Heart right ventricle (tissue), 16 donors: ENCODE results near the gene PLCH1. TPM values are rescaled to one million over a fixed set of nuclear protein-coding genes. Genes with fewer than 3 reads are reported as not detected.

Source experiments
- ATAC-seq, 8 donors: fragments of 200-7000 bp; cut with Tn5 transposase; one replicate each; pipeline ENCODE4 v1.9.1; 2020; ENCODE audit warnings: mild to moderate bottlenecking in 8 of 8, moderate library complexity in 8 of 8, moderate number of reproducible peaks in 1 of 8
- DNase-seq, 2 donors: peaks; one replicate each; pipeline ENCODE4 v3.0.0-alpha.2; 2020
- H3K27ac ChIP-seq, 10 donors: fragments of 200-600 bp; sonication (generic) in 2 of 10; one replicate each; pipeline versions ENCODE4 v1.5.0 to v1.8.0; 2020 to 2022; ENCODE audit warnings: mild to moderate bottlenecking in 3 of 10
- H3K27me3 ChIP-seq, 7 donors: fragments of 200-600 bp; one replicate each; pipeline ENCODE4 v1.8.0; 2021 to 2022; ENCODE audit warnings: mild to moderate bottlenecking in 2 of 7
- H3K36me3 ChIP-seq, 9 donors: fragments of 200-600 bp; sonication (generic) in 1 of 9; one replicate each; pipeline versions ENCODE4 v1.5.0 to v1.8.0; 2020 to 2022; ENCODE audit warnings: mild to moderate bottlenecking in 2 of 9
- H3K4me1 ChIP-seq, 9 donors: fragments of 200-600 bp; sonication (generic) in 1 of 9; one replicate each; pipeline versions ENCODE4 v1.5.0 to v1.8.0; 2020 to 2022; ENCODE audit warnings: mild to moderate bottlenecking in 4 of 9
- H3K4me3 ChIP-seq, 10 donors: fragments of 200-600 bp; sonication (generic) in 2 of 10; one replicate each; pipeline versions ENCODE4 v1.5.0 to v1.8.0; 2020 to 2022; ENCODE audit warnings: mild to moderate bottlenecking in 7 of 10, moderate library complexity in 2 of 10
- H3K9me3 ChIP-seq, 11 donors: fragments of 200-600 bp in 10 of 11; sonication (generic) in 2 of 11; one replicate each; pipeline versions ENCODE4 v1.5.0 to v1.8.0; 2013 to 2022; ENCODE audit warnings: mild to moderate bottlenecking in 2 of 11, control low read depth in 1 of 11, moderate library complexity in 1 of 11
- WGBS, 2 donors: extraction: QIAGEN DNeasy Blood & Tissue Kit; methylation state at CpG; one replicate each; pipeline ENCODE4 v1.1.7; 2013; ENCODE audit warnings: inconsistent platforms in 1 of 2; 5-methylcytosine and 5-hydroxymethylcytosine counted together
- intact Hi-C, 10 donors: fragments of 100-400 bp; cut with DNase I; formaldehyde crosslinking; loops; one replicate each; pipeline versions ENCODE4 v1.11.1 to v1.14.2; 2022
- polyA plus RNA-seq, 2 donors: library from polyadenylated mRNA; stranded (reverse); fragments of 200-250 nt; gene quantifications; one replicate each; pipeline ENCODE4 v1.2.3, GENCODE V29; 2013
- total RNA-seq, 10 donors: library from RNA; stranded (reverse); fragmentation: NEBNext Ultra II Directional in 3 of 10; extraction: Animal tissue kit (Norgen Biotek cat#: 25700) in 3 of 10; gene quantifications; one replicate each; pipeline versions ENCODE4 v1.2.1 to v1.2.4, GENCODE V29; 2021 to 2023
- TF ChIP-seq, protein P1 (sequence below), 9 donors: fragments of 200-600 bp; sonication (generic) in 2 of 9; IDR thresholded peaks; one replicate each; pipeline versions ENCODE4 v1.5.0 to v1.8.0; 2021 to 2022; ENCODE audit warnings: antibody characterized with exemption in 9 of 9, mild to moderate bottlenecking in 5 of 9, moderate library complexity in 1 of 9
- donor health status: Arrhythmogenic right ventricular cardiomyopathy.
- donor health status: ischemic (EF 13 %, LVEDD 7.1; RV severe dilation, severe dysfunction).
- donor health status: healthy with polysubstance abuse.
- donor health status: DM: no; HTN: yes; CAD: no.
- donor health status: DM: no; HTN: no; CAD: no.
- donor health status: ischemic (EF 25% LVEDD 6.9; RV normal size, moderate dysfunction).
- donor health status: ischemic (EF 25% LVEDD 5.7; RV mildly dilated, moderate dysfunction).
- donor health status: healthy.
- donor health status: DM: yes; HTN: yes; CAD: no.
- donor health status: Ischemic cardiomyopathy.
- donor health status: ischemic (EF 35%, LVEDD 5.7; RV mildly dilated, moderate dysfunction).
- donor health status: nonischemic (EF 11% LVEDD 7.7; RV severe dilation, severe dysfunction).
- donor health status: DM: yes; HTN: yes; CAD: no.
- donor health status: PGD.
- donor health status: ischemic (EF 29% LVEDD 5.4; RV normal size, mild dysfunction).
- donor health status: nonischemic (EF 23%, LVEDD 6.1; RV moderate dilation, normal function).

Gene PLCH1
- total and polyA plus RNA-seq, 12 donors, result 0.13 to 2.1 (median 0.51) TPM

DNA sequence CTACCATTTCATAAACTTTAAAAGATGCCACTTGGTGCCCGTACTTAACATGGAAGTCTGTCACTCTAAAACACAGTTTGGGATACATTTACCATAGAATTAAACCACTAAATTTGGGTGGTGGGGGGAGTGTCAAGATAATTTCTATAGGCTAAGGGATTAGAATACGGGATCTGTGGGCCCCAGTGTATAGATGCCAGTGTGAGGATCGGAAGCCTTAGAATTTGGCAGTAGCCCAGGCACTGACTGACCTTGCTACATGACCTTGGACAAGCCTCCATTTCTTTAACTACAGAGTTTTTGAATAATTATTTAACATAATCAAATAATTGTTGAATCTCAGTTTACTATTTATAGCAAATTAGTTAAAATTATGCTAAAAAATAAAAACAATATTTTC is 375.1 kb downstream of the PLCH1 start:
- Histone ChIP-seq H3K27ac (peak overlapping the region in 4 of 10 donors; percentile 47 to 68 (median 58)), H3K36me3 (no peaks in the 10 kb centered on the region), H3K9me3 (peaks cover 0 to 20% (median 9%) of the 10 kb centered on the region in 11 donors), H3K27me3 (no peaks in the 10 kb centered on the region), H3K4me1 (peaks cover 0 to 56% (median 25%) of the 10 kb centered on the region in 9 donors), H3K4me3 (no peak overlapping the region)
- TF ChIP-seq, protein P1, sequence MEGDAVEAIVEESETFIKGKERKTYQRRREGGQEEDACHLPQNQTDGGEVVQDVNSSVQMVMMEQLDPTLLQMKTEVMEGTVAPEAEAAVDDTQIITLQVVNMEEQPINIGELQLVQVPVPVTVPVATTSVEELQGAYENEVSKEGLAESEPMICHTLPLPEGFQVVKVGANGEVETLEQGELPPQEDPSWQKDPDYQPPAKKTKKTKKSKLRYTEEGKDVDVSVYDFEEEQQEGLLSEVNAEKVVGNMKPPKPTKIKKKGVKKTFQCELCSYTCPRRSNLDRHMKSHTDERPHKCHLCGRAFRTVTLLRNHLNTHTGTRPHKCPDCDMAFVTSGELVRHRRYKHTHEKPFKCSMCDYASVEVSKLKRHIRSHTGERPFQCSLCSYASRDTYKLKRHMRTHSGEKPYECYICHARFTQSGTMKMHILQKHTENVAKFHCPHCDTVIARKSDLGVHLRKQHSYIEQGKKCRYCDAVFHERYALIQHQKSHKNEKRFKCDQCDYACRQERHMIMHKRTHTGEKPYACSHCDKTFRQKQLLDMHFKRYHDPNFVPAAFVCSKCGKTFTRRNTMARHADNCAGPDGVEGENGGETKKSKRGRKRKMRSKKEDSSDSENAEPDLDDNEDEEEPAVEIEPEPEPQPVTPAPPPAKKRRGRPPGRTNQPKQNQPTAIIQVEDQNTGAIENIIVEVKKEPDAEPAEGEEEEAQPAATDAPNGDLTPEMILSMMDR (IDR thresholded peaks at IDR 0.05), result no peak
- no peak for DNase-seq
- WGBS, 2 donors, result 52 to 56% methylated on average over 3 of the region's 3 CpGs
- ATAC-seq, result no peak
- intact Hi-C loops, result loop anchor here in 1 of 10 donors (5.0 kb wide), 1 partner anchor 333 kb away; no protein-coding TSS in a partner anchor

DNA sequence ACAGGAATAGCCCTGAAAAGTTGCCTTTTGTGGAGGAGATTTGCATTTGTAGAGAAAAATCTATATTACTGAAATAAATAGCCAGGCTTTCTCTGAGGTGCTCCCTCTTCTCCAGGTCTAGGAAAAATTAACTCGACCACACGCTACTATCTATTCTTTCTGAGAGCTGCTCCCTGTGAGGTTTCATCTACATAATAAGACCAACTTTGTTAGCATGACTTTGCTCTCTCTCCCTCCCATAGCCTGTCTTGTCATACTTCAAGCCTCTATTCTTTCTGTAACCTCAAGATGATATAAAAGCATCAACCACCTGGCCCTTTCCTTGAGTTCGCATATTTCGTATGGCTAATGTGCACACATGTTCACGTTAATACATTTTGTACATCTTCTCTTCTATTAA is 375.6 kb downstream of the PLCH1 start:
- H3K36me3 ChIP-seq, result no peaks in the 10 kb centered on the region
- ATAC-seq (no peak), DNase-seq (no peak)
- H3K9me3 ChIP-seq, result peaks cover 0 to 25% (median 9%) of the 10 kb centered on the region in 11 donors
- peaks cover 0 to 56% (median 25%) of the 10 kb centered on the region in 9 donors for H3K4me1 ChIP-seq
- intact Hi-C loops, result loop anchor here in 1 of 10 donors (5.0 kb wide), 1 partner anchor 333 kb away; no protein-coding TSS in a partner anchor
- H3K27ac ChIP-seq, result peak overlapping the region in 4 of 10 donors; percentile 13 to 68 (median 60)
- no peaks in the 10 kb centered on the region for H3K27me3 ChIP-seq
- no peak overlapping the region for H3K4me3 ChIP-seq
- 89 to 91% methylated on average over 5 of the region's 5 CpGs for WGBS, 2 donors
- TF ChIP-seq, protein P1 (IDR thresholded peaks at IDR 0.05), result no peak

DNA sequence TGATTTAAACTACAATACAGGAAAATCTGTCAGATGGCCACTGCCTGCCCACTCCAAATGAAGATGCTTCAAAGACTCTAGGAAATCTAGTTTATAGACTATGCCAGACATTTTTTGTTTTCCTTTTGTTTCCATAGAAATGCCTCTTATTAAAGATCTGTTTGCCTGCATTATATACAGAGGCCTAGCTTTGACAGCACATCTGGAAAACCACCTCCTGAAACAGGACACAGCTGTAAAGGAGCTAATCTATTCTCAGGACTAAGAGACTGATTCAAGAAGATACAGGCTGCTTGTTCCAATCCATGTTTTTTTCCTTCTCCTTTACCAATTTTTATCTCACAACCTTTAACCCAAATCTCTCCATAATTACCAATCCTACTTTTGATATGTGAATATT is 376.1 kb downstream of the PLCH1 start:
- Histone ChIP-seq H3K9me3 (peaks cover 0 to 26% (median 9%) of the 10 kb centered on the region in 11 donors), H3K36me3 (no peaks in the 10 kb centered on the region), H3K4me1 (peaks cover 0 to 58% (median 25%) of the 10 kb centered on the region in 9 donors), H3K27ac (peak overlapping the region in 5 of 10 donors; percentile 13 to 68 (median 53)), H3K27me3 (no peaks in the 10 kb centered on the region), H3K4me3 (no peak overlapping the region)
- DNase-seq (no peak), ATAC-seq (no peak)
- TF ChIP-seq, protein P1 (IDR thresholded peaks at IDR 0.05), result no peak
- intact Hi-C loops, result loop anchor here in 1 of 10 donors (5.0 kb wide), 1 partner anchor 334 kb away; no protein-coding TSS in a partner anchor

DNA sequence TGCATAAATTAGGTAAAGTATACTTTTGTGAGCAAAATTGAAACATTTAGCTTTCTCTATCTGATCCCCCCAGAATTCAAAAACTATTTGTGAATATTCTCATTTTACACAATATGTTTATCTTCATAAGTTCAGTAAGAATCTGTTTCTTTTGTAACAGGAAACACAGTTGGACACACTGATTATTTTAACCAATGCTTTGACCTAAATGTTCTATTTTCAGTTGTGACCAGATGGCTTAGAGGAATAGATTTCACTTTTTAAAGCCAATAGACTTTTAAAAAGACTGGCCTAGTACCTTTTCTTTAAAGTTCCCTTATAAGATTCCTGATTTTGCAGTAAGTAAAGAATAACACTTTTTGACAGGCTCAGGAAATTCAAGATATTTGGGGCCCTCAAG is 377.4 kb downstream of the PLCH1 start:
- no peaks in the 10 kb centered on the region for H3K36me3 ChIP-seq

More for the DNA sequence above, 377.4 kb downstream of the PLCH1 start:
- ATAC-seq (no peak), DNase-seq (no peak)
- H3K9me3 ChIP-seq, result peaks cover 0 to 26% (median 9%) of the 10 kb centered on the region in 11 donors
- H3K27me3 ChIP-seq, result no peaks in the 10 kb centered on the region
- intact Hi-C loops, result loop anchor here in 1 of 10 donors (5.0 kb wide), 1 partner anchor 335 kb away; no protein-coding TSS in a partner anchor
- TF ChIP-seq, protein P1 (IDR thresholded peaks at IDR 0.05), result no peak
- H3K27ac ChIP-seq, result peak overlapping the region in 6 of 10 donors; percentile 13 to 68 (median 37)
- peaks cover 0 to 53% (median 18%) of the 10 kb centered on the region in 9 donors for H3K4me1 ChIP-seq
- no peak overlapping the region for H3K4me3 ChIP-seq
